HG03520 (cell line): ENCODE data around the gene CDH22.

Experiments
- ATAC-seq: cut with Tn5 transposase; IDR thresholded peaks from one replicate; pipeline ENCODE4 v1.9.1; 2021; ENCODE audit warnings: mild to moderate bottlenecking, moderate library complexity; ENCODE audit not compliant: unreplicated experiment

Gene CDH22

GRCh38 chr20:46217583-46217982 is 90.7 kb downstream of the CDH22 start:
- no peak for ATAC-seq

- ATAC-seq, result no peak
Observed at GRCh38 chr20:46216770-46217464, 91.4 kb downstream of the CDH22 start.

- ATAC-seq, result no peak
Observed at GRCh38 chr20:46215913-46216707, 92.2 kb downstream of the CDH22 start.

GRCh38 chr20:46214824-46215488 is 93.3 kb downstream of the CDH22 start:
- ATAC-seq, result no peak

GRCh38 chr20:46213946-46214823 is 94.1 kb downstream of the CDH22 start:
- no peak for ATAC-seq

GRCh38 chr20:46212876-46213275 is 95.4 kb downstream of the CDH22 start:
- no peak for ATAC-seq

- no peak for ATAC-seq
Observed at GRCh38 chr20:46212252-46212651, 96.0 kb downstream of the CDH22 start.

GRCh38 chr20:46211331-46211722 is 97.0 kb downstream of the CDH22 start:
- ATAC-seq, result no peak

- no peak for ATAC-seq
Observed at GRCh38 chr20:46210672-46211330, 97.5 kb downstream of the CDH22 start.

GRCh38 chr20:46209930-46210671 is 98.2 kb downstream of the CDH22 start:
- no peak for ATAC-seq

GRCh38 chr20:46207793-46208192 is 100.5 kb downstream of the CDH22 start:
- no peak for ATAC-seq

GRCh38 chr20:46206992-46207549 is 101.2 kb downstream of the CDH22 start:
- ATAC-seq, result no peak

- ATAC-seq, result no peak
Observed at GRCh38 chr20:46206025-46206424, 102.3 kb downstream of the CDH22 start.

GRCh38 chr20:46205349-46205748 is 102.9 kb downstream of the CDH22 start:
- no peak for ATAC-seq

GRCh38 chr20:46204594-46205186 is 103.6 kb downstream of the CDH22 start:
- no peak for ATAC-seq

- ATAC-seq, result no peak
Observed at GRCh38 chr20:46203510-46203837, 104.8 kb downstream of the CDH22 start.

- ATAC-seq, result no peak
Observed at GRCh38 chr20:46202766-46203509, 105.4 kb downstream of the CDH22 start.
